GM19455 (cell line): ENCODE measurements around the gene FHIP1B.

ENCODE experiments used
- ATAC-seq: cut with Tn5 transposase; IDR thresholded peaks from one replicate; pipeline ENCODE4 v1.9.1; 2021; ENCODE audit not compliant: unreplicated experiment

The FHIP1B gene

DNA sequence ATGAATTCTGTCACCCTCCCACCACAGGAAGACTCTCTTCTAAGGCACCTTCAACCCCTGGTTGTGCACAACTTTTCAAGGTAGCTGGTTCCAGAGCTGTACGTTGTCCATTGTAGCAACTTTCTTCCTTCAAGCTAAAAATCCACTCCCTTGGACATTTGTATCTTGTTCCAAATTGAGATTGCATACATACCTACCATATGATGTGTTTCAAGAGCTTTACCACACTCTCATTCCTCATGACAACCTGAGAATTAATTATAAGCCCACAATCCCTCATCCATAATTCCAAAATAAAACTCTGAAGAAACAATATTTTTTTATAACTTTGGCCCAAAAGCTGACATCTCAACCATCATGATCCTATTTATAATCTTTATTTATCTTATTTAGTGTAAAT lies 32.4 kb downstream of the FHIP1B start:
- ATAC-seq = no peak

DNA sequence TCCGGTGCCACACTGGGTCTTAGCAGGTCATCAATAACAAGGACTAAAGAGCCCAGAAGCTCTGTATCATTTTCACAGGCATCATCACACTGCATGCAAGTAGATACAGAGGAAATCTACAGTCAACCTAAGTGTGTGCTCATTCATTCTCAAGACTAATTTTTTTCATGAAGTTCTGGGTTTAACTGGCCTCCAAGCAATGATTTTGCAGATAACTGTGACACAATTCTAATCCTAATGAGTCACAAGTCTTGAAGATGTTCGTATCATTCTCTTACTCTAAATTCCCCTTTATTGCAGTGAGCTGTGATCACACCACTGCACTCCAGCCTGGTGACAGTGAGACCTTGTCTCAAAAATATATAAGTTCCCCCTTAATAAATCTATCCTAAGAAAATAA lies 33.0 kb downstream of the FHIP1B start:
- ATAC-seq = no peak

DNA sequence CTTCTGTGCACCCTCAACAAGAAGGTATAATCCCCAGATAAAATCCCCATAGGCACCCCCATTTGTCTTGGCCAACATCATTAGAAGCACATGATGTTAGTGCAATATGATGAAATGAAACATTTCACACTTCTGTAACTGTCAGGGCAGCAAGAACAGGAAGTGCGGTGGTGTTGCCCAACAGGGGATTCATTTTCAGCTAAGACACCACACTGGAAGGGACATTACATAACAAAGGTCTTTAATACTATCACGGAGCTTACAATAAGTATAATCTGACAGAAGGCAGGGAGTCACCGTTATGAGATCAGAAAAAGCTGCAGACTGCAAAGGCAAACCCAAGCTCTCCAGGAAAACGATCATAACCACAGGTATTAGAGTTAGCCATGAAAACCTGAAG lies 33.5 kb downstream of the FHIP1B start:
- ATAC-seq = no peak

- ATAC-seq = no peak
Measured at GRCh38 chr11:6199174-6199810, 35.1 kb downstream of the FHIP1B start, which contains the start of gene OR52W1. Gene OR52W1 (plus strand): TSS chr11:6199224. CDS start chr11:6199224, 0 bp downstream.

DNA sequence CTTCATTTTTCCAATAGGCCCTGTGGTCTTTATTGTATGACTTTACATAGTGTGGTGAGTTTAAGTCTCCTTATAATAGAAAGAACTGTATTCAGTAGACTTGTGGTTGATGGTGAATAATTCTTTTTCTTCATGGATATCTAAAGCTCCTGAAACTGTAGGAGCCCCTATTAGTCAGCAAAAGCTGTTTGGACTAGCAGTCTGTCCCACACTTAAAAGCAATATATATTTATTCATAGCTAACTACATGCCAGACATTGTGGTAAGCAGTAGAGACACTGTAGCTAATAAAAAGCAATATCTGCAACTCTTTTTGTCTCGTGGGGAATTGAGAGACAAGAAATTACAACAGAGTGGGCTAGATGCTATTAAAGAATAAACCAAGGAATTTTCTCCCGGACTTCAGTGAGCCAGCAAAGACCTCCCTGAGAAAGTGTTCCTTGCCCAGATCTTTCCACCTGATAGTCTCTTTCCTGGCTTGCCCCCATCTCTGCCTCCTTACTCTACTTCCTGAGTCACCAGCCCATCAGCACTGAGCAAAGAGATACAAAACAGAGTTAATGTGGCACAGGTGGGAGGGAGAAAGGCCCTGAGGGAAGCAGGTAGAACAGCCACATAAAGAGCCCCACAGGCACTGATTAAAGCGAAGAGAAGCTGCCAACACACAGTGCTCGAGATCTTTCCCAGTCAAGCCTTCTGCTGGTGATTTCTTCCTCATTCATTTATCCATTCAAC lies 36.8 kb downstream of the FHIP1B start:
- ATAC-seq = no peak

GRCh38 chr11:6196396-6196795 lies 38.0 kb downstream of the FHIP1B start:
- no peak for ATAC-seq

DNA sequence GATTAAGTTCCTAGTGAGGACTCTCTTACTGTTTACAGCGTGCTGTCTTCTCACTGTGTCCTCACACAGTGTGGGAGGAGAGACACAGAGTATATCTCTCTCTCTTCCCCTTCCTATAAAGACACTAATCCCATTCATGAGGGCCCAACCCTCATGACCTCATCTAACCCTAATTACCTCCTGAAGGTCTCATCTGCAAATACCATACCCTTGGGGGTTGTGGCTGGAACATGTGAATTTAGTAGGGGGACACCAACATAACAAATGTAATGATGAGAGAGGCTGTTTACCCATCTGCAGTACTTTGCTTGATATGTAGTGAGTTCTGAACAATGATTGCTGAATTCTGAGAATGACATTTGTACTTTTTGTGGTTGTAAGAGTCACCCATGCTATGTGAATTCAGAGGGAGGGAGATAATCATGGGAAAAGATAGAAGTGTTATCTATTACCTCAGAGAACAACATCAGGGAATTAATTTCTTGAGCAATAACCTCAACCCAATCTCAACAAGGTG lies 40.3 kb downstream of the FHIP1B start:
- ATAC-seq = no peak

GRCh38 chr11:6191742-6192141 lies 42.7 kb downstream of the FHIP1B start:
- ATAC-seq = no peak

DNA sequence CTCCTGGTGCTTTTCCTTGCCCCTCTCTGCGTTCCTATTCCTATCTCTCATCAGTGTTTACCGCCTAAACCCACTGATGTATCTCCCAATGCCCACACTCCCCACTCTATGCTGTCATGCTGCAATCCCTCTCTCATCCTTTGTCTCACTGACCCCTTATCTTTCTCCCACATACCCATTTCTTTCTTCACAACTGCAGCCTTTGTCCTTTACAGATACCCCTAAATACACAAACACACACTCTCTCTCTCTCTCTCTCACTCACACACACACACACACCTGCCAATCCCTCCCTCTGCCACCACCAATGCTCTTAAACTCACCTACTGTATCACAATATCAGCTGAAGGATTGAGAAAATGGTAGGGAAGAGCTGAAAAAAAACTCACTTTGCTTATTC lies 59.0 kb downstream of the FHIP1B start:
- ATAC-seq = no peak

- ATAC-seq = no peak
Measured at GRCh38 chr11:6170226-6170625, 64.2 kb downstream of the FHIP1B start, which contains the start of gene OR52B2. Gene OR52B2 (minus strand): TSS chr11:6170326. CDS start chr11:6170326, 0 bp downstream.
